ENCODE data around the gene UTP15.
A peak's percentile ranks its signal among the peaks of the same experiment; 100 is the strongest.

The UTP15 gene

GRCh38 chr5:73591698-73592501 is 26.4 kb downstream of the UTP15 start:
- H3K4me3 ChIP-seq (replicated peaks in 1 of 2; ENCODE audit: low read depth in 2 of 2, low read length in 2 of 2): no peak overlapping the region
- no peak for TF ChIP-seq CTCF (IDR thresholded peaks at IDR 0.05; ENCODE audit: low read depth, low read length)
- DNase-seq (ENCODE audit: low read depth in 2 of 2): peak; percentile 51 to 65

GRCh38 chr5:73592551-73592950 is 27.0 kb downstream of the UTP15 start:
- DNase-seq (ENCODE audit: low read depth in 2 of 2): peak; percentile 6 to 84
- H3K4me3 ChIP-seq (replicated peaks in 1 of 2; ENCODE audit: low read depth in 2 of 2, low read length in 2 of 2): no peak overlapping the region
- TF ChIP-seq CTCF (IDR thresholded peaks at IDR 0.05; ENCODE audit: low read depth, low read length): no peak

GRCh38 chr5:73596705-73597328 is 31.3 kb downstream of the UTP15 start:
- TF ChIP-seq CTCF (IDR thresholded peaks at IDR 0.05; ENCODE audit: low read depth, low read length): peak; percentile 38
- DNase-seq (ENCODE audit: low read depth in 2 of 2): peak; percentile 36 to 46
- no peak overlapping the region for H3K4me3 ChIP-seq (replicated peaks in 1 of 2; ENCODE audit: low read depth in 2 of 2, low read length in 2 of 2)

GRCh38 chr5:73599380-73599779 is 33.8 kb downstream of the UTP15 start:
- H3K4me3 ChIP-seq (replicated peaks in 1 of 2; ENCODE audit: low read depth in 2 of 2, low read length in 2 of 2): no peak overlapping the region
- DNase-seq (ENCODE audit: low read depth in 2 of 2): no peak
- TF ChIP-seq CTCF (IDR thresholded peaks at IDR 0.05; ENCODE audit: low read depth, low read length): no peak

GRCh38 chr5:73603998-73604397 is 38.5 kb downstream of the UTP15 start:
- peak in 1 of 2 donors; percentile 82 for DNase-seq (ENCODE audit: low read depth in 2 of 2)
- TF ChIP-seq CTCF (IDR thresholded peaks at IDR 0.05; ENCODE audit: low read depth, low read length): no peak
- no peak overlapping the region for H3K4me3 ChIP-seq (replicated peaks in 1 of 2; ENCODE audit: low read depth in 2 of 2, low read length in 2 of 2)

- TF ChIP-seq CTCF (IDR thresholded peaks at IDR 0.05; ENCODE audit: low read depth, low read length): no peak
- H3K4me3 ChIP-seq (replicated peaks in 1 of 2; ENCODE audit: low read depth in 2 of 2, low read length in 2 of 2): no peak overlapping the region
- peak; percentile 5 to 76 for DNase-seq (ENCODE audit: low read depth in 2 of 2)
These were observed 39.9 kb downstream of the UTP15 start for GRCh38 chr5:73605223-73606087.

Data from cardiac fibroblast (primary cell).